GM23248 (cell line): ENCODE results near the gene EDNRA. TPM values are rescaled to one million over a fixed set of nuclear protein-coding genes. Genes with fewer than 3 reads are reported as not detected.

Source experiments
- DNase-seq: peaks from one replicate; pipeline ENCODE4 v3.0.0-alpha.2; 2015
- H2AFZ ChIP-seq: fragments of 200-600 bp; sonication (generic); 2 replicates; pipeline ENCODE4 v1.6.1; 2016; ENCODE audit warnings: antibody characterized with exemption
- H3F3A ChIP-seq: fragments of 200-600 bp; sonication (generic); 2 replicates; pipeline ENCODE4 v1.6.1; 2016; ENCODE audit warnings: mild to moderate bottlenecking, antibody characterized with exemption, mixed run types; ENCODE audit not compliant: insufficient read depth
- H3K27ac ChIP-seq: fragments of 200-600 bp; sonication (generic); 2 replicates; pipeline ENCODE4 v1.5.1; 2016; ENCODE audit warnings: mild to moderate bottlenecking
- H3K27me3 ChIP-seq: fragments of 200-600 bp; sonication (generic); replicated peaks from 2 replicates; pipeline ENCODE4 v1.6.1; 2016; ENCODE audit warnings: mild to moderate bottlenecking; ENCODE audit not compliant: insufficient read depth
- H3K36me3 ChIP-seq: fragments of 200-600 bp; sonication (generic); 2 replicates; pipeline ENCODE4 v1.6.1; 2016; ENCODE audit warnings: low read depth, mild to moderate bottlenecking
- H3K4me1 ChIP-seq: fragments of 200-600 bp; sonication (generic); 2 replicates; pipeline ENCODE4 v1.6.1; 2016; ENCODE audit warnings: mild to moderate bottlenecking; ENCODE audit not compliant: insufficient read depth
- H3K4me2 ChIP-seq: fragments of 200-600 bp; sonication (generic); one replicate; pipeline ENCODE4 v1.6.1; 2016; ENCODE audit warnings: mild to moderate bottlenecking; ENCODE audit not compliant: unreplicated experiment
- H3K4me3 ChIP-seq: fragments of 200-600 bp; sonication (generic); 2 replicates; pipeline ENCODE4 v1.5.1; 2016; ENCODE audit warnings: mild to moderate bottlenecking
- H3K79me2 ChIP-seq: fragments of 200-600 bp; sonication (generic); 2 replicates; pipeline ENCODE4 v1.6.1; 2016; ENCODE audit warnings: mild to moderate bottlenecking; ENCODE audit not compliant: insufficient read depth
- H3K9ac ChIP-seq: fragments of 200-600 bp; sonication (generic); 2 replicates; pipeline ENCODE4 v1.6.1; 2016; ENCODE audit warnings: mild to moderate bottlenecking
- H3K9me2 ChIP-seq: fragments of 200-600 bp; sonication (generic); 2 replicates; pipeline ENCODE4 v1.6.1; 2016; ENCODE audit warnings: mixed run types, mild to moderate bottlenecking, moderate library complexity; ENCODE audit not compliant: insufficient read depth
- H3K9me3 ChIP-seq: fragments of 200-600 bp; sonication (generic); one replicate; pipeline ENCODE4 v1.6.1; 2017; ENCODE audit warnings: low read depth
- H4K20me1 ChIP-seq: fragments of 200-600 bp; sonication (generic); 2 replicates; pipeline ENCODE4 v1.6.0; 2016; ENCODE audit not compliant: insufficient read depth
- EZH2 ChIP-seq: fragments of 200-600 bp; sonication (generic); IDR thresholded peaks from 2 replicates; pipeline ENCODE4 v1.6.1; 2018; ENCODE audit warnings: antibody characterized with exemption, mild to moderate bottlenecking; ENCODE audit not compliant: insufficient read depth, poor library complexity, severe bottlenecking
- EZH2phosphoT487 ChIP-seq: fragments of 200-600 bp; sonication (generic); IDR thresholded peaks from 2 replicates; pipeline ENCODE4 v1.6.1; 2018; ENCODE audit warnings: antibody characterized with exemption, moderate library complexity, mild to moderate bottlenecking, low read depth; ENCODE audit not compliant: insufficient read depth
- WGBS, 2 experiments: methylation state at CpG; one replicate each; pipeline ENCODE4 v1.1.6; 2015 to 2017; ENCODE audit warnings: low lambda C conversion rate in 2 of 2, low coverage in 1 of 2; ENCODE audit errors: missing lambda C conversion rate in 2 of 2; 5-methylcytosine and 5-hydroxymethylcytosine counted together
- in situ Hi-C: fragments of 300-500 bp; cut with MboI; formaldehyde crosslinking; loops from 2 replicates; pipeline ENCODE4 v1.15.0; 2020
- polyA plus RNA-seq: library from polyadenylated mRNA; unstranded; fragments of >200 nt; fragmentation: Nextera tagmentation; extraction: Ambion mirVana; gene quantifications from 2 replicates; pipeline ENCODE4 v1.2.1, GENCODE V29; 2016
- total RNA-seq: library from RNA; depleted of rRNA; stranded (reverse); fragments of >200 nt; shearing (Covaris generic); gene quantifications from 2 replicates; pipeline ENCODE4 v1.2.3, GENCODE V29; 2014

The EDNRA gene
- total and polyA plus RNA-seq, 2 experiments from 2014 or later = 0.48 to 0.86 TPM

DNA sequence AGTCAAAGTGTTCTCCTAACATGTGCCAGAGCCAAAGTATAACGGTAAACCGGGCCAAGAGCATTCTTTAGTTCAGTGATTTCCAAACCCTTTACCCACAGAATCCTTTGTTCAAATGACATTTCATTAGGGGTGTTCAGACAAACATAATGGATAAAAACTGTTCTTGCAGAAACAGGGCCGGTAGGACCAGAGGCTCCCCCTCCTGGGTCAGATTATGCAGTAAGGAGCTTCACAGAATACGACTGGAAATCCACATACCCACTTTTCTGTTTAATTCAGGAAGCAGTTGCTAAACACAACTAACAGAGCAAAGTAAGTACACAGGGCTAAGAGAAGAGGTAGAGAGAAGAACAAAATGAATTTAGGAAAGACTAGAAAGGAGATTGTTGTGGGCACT lies 89.7 kb downstream of the EDNRA start:
- peak overlapping the region; percentile 54 for H2AFZ ChIP-seq
- no peak overlapping the region for H3K4me3 ChIP-seq
- no peak overlapping the region for H3K9ac ChIP-seq
- no peak for TF ChIP-seq EZH2phosphoT487
- TF ChIP-seq EZH2 = no peak
- no peaks in the 10 kb centered on the region for H3K9me2 ChIP-seq
- no peaks in the 10 kb centered on the region for H3K27me3 ChIP-seq
- no peaks in the 10 kb centered on the region for H3K79me2 ChIP-seq
- no peaks in the 10 kb centered on the region; the same call in 1 of the 2 replicates for H3F3A ChIP-seq
- H3K4me1 ChIP-seq = peaks cover 8% of the 10 kb centered on the region; the same call in 1 of the 2 replicates
- 16 to 27% methylated on average over 4 of the region's 4 CpGs for WGBS, 2 experiments
- DNase-seq = peak; percentile 32
- H4K20me1 ChIP-seq = no peaks in the 10 kb centered on the region
- H3K27ac ChIP-seq = no peak overlapping the region
- in situ Hi-C loops = no loop called here
- no peaks in the 10 kb centered on the region for H3K9me3 ChIP-seq
- H3K36me3 ChIP-seq = no peaks in the 10 kb centered on the region
- H3K4me2 ChIP-seq = no peak overlapping the region

DNA sequence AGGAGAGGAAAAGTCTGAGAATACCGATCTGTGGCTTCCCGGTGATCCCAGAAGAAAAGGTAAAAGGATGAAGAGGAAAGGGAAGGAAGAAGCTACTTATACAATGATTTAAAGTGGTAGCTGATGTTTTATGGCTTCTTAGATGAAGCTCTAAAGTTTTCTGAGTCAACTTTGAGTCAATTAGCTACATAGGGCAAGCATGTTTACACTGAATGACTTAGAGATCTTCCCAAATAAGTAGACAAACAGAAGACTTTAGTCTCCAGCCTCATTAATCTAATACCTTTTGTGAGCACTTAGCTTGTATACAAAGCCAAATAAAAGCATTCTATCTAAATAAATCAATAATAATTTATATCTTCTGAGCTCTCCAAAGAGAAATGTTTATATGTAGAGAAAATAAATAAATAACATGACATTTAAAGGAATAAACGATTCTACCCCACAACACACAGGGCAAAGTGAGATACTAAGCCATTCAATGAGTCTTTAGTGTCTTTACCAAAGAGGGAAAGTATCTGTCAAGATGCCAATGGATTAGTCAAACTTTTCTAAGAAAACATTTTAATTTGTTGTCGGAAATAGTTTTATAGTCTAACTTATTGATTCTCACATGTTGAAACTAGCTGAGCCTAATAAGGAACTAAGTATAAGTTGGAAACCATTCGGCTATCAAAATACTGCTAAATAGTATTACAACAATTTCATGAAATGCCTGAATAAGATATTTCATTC lies 90.3 kb downstream of the EDNRA start:
- peak overlapping the region; percentile 54 for H2AFZ ChIP-seq
- TF ChIP-seq EZH2 (no peak), EZH2phosphoT487 (no peak)

GRCh38 chr4:147576084-147576483 lies 95.2 kb downstream of the EDNRA start:
- Histone ChIP-seq H3K79me2 (no peaks in the 10 kb centered on the region), H3K27ac (no peak overlapping the region), H3K27me3 (no peaks in the 10 kb centered on the region), H3K9ac (no peak overlapping the region), H3K9me2 (no peaks in the 10 kb centered on the region), H4K20me1 (no peaks in the 10 kb centered on the region), H3K4me1 (peaks cover 9% of the 10 kb centered on the region; the same call in 1 of the 2 replicates), H2AFZ (no peak overlapping the region), H3K4me3 (no peak overlapping the region), H3K4me2 (no peak overlapping the region), H3F3A (peaks cover 7% of the 10 kb centered on the region; the same call in 1 of the 2 replicates), H3K9me3 (no peaks in the 10 kb centered on the region), H3K36me3 (no peaks in the 10 kb centered on the region)
- DNase-seq = no peak
- 79 to 92% methylated on average over 3 of the region's 3 CpGs for WGBS, 2 experiments
- in situ Hi-C loops = no loop called here
- TF ChIP-seq EZH2 (no peak), EZH2phosphoT487 (no peak)

More for the DNA sequence above, 90.3 kb downstream of the EDNRA start:
- no peaks in the 10 kb centered on the region for H3K79me2 ChIP-seq
- H3K27me3 ChIP-seq = no peaks in the 10 kb centered on the region
- no peaks in the 10 kb centered on the region for H3K36me3 ChIP-seq
- no peaks in the 10 kb centered on the region for H4K20me1 ChIP-seq
- H3K4me3 ChIP-seq = no peak overlapping the region
- no peak overlapping the region for H3K9ac ChIP-seq
- peaks cover 8% of the 10 kb centered on the region; the same call in 1 of the 2 replicates for H3K4me1 ChIP-seq
- no peak overlapping the region for H3K4me2 ChIP-seq
- WGBS, 2 experiments = 21 to 29% methylated on average over 5 of the region's 5 CpGs
- no peak overlapping the region for H3K27ac ChIP-seq
- DNase-seq = peak; percentile 64
- H3K9me2 ChIP-seq = no peaks in the 10 kb centered on the region
- H3K9me3 ChIP-seq = no peaks in the 10 kb centered on the region
- H3F3A ChIP-seq = no peaks in the 10 kb centered on the region; the same call in 1 of the 2 replicates
- in situ Hi-C loops = no loop called here

- no peak overlapping the region for H3K4me2 ChIP-seq
- H4K20me1 ChIP-seq = no peaks in the 10 kb centered on the region
- H3K9me3 ChIP-seq = no peaks in the 10 kb centered on the region
- no peak for TF ChIP-seq EZH2phosphoT487
- TF ChIP-seq EZH2 = no peak
- no peaks in the 10 kb centered on the region for H3K9me2 ChIP-seq
- no peaks in the 10 kb centered on the region for H3K27me3 ChIP-seq
- peaks cover 20% of the 10 kb centered on the region; the same call in 1 of the 2 replicates for H3F3A ChIP-seq
- WGBS, 2 experiments = 79 to 81% methylated on average over 6 of the region's 6 CpGs
- peak; percentile 59 for DNase-seq
- no peaks in the 10 kb centered on the region for H3K36me3 ChIP-seq
- H3K9ac ChIP-seq = no peak overlapping the region
- in situ Hi-C loops = no loop called here
- H2AFZ ChIP-seq = no peak overlapping the region
- H3K4me1 ChIP-seq = peaks cover 9% of the 10 kb centered on the region; the same call in 1 of the 2 replicates
- H3K4me3 ChIP-seq = no peak overlapping the region
- H3K79me2 ChIP-seq = no peaks in the 10 kb centered on the region
- no peak overlapping the region for H3K27ac ChIP-seq
These were observed 97.2 kb downstream of the EDNRA start for GRCh38 chr4:147578051-147578476.
